SK-N-MC (cell line): ENCODE data around the gene CDCA3.

Experiments used
- EZH2 ChIP-seq: fragments of 200-600 bp; sonication (generic); IDR thresholded peaks from one replicate; pipeline ENCODE4 v1.6.1; 2017; ENCODE audit warnings: antibody characterized with exemption
- POLR2AphosphoS5 ChIP-seq: IDR thresholded peaks from 2 replicates; pipeline ENCODE4 v1.6.1; 2012; ENCODE audit warnings: mild to moderate bottlenecking, low read depth, low read length, borderline replicate concordance

DNA sequence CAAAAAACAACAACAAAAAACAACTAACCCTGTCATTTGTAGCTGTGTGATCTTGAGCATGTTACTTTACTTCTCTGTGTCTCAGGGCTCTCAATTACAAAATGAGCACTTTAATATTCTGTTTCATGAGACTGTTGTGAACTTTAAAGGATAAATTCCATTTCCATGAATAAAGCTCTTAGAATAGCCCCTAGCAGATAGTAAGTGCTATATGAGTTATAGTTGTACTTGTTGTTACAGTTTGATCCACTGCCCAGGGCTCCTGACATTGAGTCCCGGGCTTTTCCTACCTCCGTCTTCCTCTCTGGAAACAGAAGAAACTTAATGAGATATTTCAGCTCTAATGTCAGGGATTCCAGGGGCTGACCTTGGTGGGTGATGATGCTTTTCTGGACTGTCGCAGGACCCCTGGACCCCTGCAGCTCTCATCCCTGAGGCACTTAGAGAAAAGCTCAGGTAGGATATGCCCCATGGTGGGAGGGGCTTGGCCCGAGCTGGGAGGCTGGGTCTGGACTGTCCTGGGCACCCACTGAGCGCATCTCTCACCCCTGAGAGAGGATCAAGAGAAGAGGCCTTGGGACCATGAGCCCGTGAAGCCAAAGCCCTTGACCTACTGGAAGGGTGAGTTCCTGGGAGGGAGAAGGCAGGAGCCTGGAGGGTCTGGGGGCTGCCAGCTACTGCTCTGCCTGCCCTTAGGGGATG, 17.7 kb downstream of the CDCA3 start:
- TF ChIP-seq POLR2AphosphoS5 (no peak), EZH2 (no peak)
